HEK293 (cell line): ENCODE results near the gene PLEKHA7.

Experiments
- PBX3 ChIP-seq: sonication (generic); formaldehyde crosslinking; IDR thresholded peaks from 2 replicates; pipeline ENCODE4 v1.8.1; 2022; ENCODE audit warnings: mild to moderate bottlenecking, moderate library complexity, missing genetic modification reagents
- ZFP41 ChIP-seq: fragments of 450-650 bp; formaldehyde crosslinking; IDR thresholded peaks from 2 replicates; pipeline ENCODE4 v1.5.1; 2016; ENCODE audit warnings: missing biosample characterization, missing genetic modification characterization, borderline replicate concordance
- ZNF121 ChIP-seq: fragments of 450-650 bp; formaldehyde crosslinking; IDR thresholded peaks from 2 replicates; pipeline ENCODE4 v1.5.1; 2016; ENCODE audit warnings: missing biosample characterization, missing genetic modification characterization
- ZNF704 ChIP-seq: fragments of 450-650 bp; formaldehyde crosslinking; IDR thresholded peaks from 2 replicates; pipeline ENCODE4 v1.5.1; 2016; ENCODE audit warnings: missing biosample characterization, missing genetic modification characterization

GRCh38 chr11:16981651-16982194 is 32.5 kb downstream of the PLEKHA7 start:
- TF ChIP-seq ZNF704 (tag by site-specific recombination), result no peak
- no peak for TF ChIP-seq ZNF121 (tag by site-specific recombination)
- TF ChIP-seq PBX3 (CRISPR knock-in tag), result no peak
- TF ChIP-seq ZFP41 (tag by site-specific recombination), result no peak
